Stimulated activated CD8-positive, alpha-beta memory T cell treated with anti-CD3 and anti-CD28 coated beads, Interleukin-15, amount 100 ng/mL, for 48 hours (primary cell): ENCODE data around the gene RBMS1.

Experiments
- DNase-seq, 2 donors: peaks; one replicate each; pipeline ENCODE4 v3.0.0-alpha.2; 2020; ENCODE audit warnings: low read depth in 2 of 2

RBMS1 gene

GRCh38 chr2:160253440-160254188, 240.0 kb downstream of the RBMS1 start:
- no peak for DNase-seq

- DNase-seq, result no peak
Observed at GRCh38 chr2:160252900-160253299, 240.7 kb downstream of the RBMS1 start.

GRCh38 chr2:160252278-160252887, 241.2 kb downstream of the RBMS1 start:
- no peak for DNase-seq

GRCh38 chr2:160251569-160251968, 242.0 kb downstream of the RBMS1 start:
- DNase-seq, result no peak

- DNase-seq, result no peak
Observed at GRCh38 chr2:160249876-160250275, 243.7 kb downstream of the RBMS1 start.

GRCh38 chr2:160247296-160248035, 246.1 kb downstream of the RBMS1 start:
- no peak for DNase-seq

GRCh38 chr2:160246356-160246755, 247.3 kb downstream of the RBMS1 start:
- DNase-seq, result no peak

GRCh38 chr2:160245614-160246155, 247.9 kb downstream of the RBMS1 start:
- DNase-seq, result no peak

- DNase-seq, result no peak
Observed at GRCh38 chr2:160242893-160243564, 250.6 kb downstream of the RBMS1 start.

GRCh38 chr2:160241251-160242137, 252.1 kb downstream of the RBMS1 start:
- DNase-seq, result no peak

- DNase-seq, result no peak
Observed at GRCh38 chr2:160239436-160239835, 254.2 kb downstream of the RBMS1 start.

GRCh38 chr2:160238392-160238791, 255.2 kb downstream of the RBMS1 start:
- DNase-seq, result no peak

GRCh38 chr2:160232905-160233475, 260.6 kb downstream of the RBMS1 start:
- DNase-seq, result no peak

- DNase-seq, result no peak
Observed at GRCh38 chr2:160229591-160229990, 264.0 kb downstream of the RBMS1 start.

- no peak for DNase-seq
Observed at GRCh38 chr2:160228141-160228917, 265.3 kb downstream of the RBMS1 start.

- DNase-seq, result no peak
Observed at GRCh38 chr2:160227293-160227915, 266.2 kb downstream of the RBMS1 start.

GRCh38 chr2:160226367-160226766, 267.2 kb downstream of the RBMS1 start:
- DNase-seq, result no peak

GRCh38 chr2:160225722-160226121, 267.9 kb downstream of the RBMS1 start:
- no peak for DNase-seq

GRCh38 chr2:160224507-160224906, 269.1 kb downstream of the RBMS1 start:
- DNase-seq, result no peak
